Measurements from ENCODE around the gene TMEM131.
"Not testable (repeated sequence)": the region's sequence is repeated elsewhere in the genome, so short reads cannot be mapped to it uniquely, and the experiment has no call there.

The TMEM131 gene, protein sequence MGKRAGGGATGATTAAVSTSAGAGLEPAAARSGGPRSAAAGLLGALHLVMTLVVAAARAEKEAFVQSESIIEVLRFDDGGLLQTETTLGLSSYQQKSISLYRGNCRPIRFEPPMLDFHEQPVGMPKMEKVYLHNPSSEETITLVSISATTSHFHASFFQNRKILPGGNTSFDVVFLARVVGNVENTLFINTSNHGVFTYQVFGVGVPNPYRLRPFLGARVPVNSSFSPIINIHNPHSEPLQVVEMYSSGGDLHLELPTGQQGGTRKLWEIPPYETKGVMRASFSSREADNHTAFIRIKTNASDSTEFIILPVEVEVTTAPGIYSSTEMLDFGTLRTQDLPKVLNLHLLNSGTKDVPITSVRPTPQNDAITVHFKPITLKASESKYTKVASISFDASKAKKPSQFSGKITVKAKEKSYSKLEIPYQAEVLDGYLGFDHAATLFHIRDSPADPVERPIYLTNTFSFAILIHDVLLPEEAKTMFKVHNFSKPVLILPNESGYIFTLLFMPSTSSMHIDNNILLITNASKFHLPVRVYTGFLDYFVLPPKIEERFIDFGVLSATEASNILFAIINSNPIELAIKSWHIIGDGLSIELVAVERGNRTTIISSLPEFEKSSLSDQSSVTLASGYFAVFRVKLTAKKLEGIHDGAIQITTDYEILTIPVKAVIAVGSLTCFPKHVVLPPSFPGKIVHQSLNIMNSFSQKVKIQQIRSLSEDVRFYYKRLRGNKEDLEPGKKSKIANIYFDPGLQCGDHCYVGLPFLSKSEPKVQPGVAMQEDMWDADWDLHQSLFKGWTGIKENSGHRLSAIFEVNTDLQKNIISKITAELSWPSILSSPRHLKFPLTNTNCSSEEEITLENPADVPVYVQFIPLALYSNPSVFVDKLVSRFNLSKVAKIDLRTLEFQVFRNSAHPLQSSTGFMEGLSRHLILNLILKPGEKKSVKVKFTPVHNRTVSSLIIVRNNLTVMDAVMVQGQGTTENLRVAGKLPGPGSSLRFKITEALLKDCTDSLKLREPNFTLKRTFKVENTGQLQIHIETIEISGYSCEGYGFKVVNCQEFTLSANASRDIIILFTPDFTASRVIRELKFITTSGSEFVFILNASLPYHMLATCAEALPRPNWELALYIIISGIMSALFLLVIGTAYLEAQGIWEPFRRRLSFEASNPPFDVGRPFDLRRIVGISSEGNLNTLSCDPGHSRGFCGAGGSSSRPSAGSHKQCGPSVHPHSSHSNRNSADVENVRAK (N-terminal part only)

GRCh38 chr2:97995734-97996624 is at the start of gene TMEM131:
TMEM131 (minus strand) TSS chr2:97995948; CDS start chr2:97995662, 286 bp downstream.
- DNase-seq (ENCODE audit: low spot score), result peak; percentile 91

GRCh38 chr2:98044730-98045129 is 49.0 kb upstream of the TMEM131 start:
- not testable (repeated sequence) for DNase-seq (ENCODE audit: low spot score)

DNA sequence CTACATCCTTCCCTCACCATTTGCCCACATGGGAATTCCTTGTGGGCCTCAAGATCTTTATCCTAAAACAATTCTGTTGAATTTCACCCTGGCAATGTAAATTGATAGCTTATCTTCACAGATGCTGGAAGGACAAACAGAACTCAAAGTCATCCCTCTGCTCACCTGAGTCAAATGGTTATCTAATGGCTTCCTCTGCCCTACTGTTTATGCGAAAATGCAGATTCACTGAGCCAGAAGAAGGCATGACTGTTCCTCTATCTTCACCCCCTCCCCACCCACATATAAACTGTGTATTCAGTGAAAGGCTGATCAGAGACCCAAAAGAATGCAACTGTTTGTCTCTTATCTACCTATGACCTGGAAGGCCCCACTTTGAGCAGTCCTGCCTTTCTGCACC is 47.4 kb upstream of the TMEM131 start:
- no peak for DNase-seq (ENCODE audit: low spot score)

- DNase-seq (ENCODE audit: low spot score), result no peak
Observed at GRCh38 chr2:98040331-98040939, 44.7 kb upstream of the TMEM131 start.

DNA sequence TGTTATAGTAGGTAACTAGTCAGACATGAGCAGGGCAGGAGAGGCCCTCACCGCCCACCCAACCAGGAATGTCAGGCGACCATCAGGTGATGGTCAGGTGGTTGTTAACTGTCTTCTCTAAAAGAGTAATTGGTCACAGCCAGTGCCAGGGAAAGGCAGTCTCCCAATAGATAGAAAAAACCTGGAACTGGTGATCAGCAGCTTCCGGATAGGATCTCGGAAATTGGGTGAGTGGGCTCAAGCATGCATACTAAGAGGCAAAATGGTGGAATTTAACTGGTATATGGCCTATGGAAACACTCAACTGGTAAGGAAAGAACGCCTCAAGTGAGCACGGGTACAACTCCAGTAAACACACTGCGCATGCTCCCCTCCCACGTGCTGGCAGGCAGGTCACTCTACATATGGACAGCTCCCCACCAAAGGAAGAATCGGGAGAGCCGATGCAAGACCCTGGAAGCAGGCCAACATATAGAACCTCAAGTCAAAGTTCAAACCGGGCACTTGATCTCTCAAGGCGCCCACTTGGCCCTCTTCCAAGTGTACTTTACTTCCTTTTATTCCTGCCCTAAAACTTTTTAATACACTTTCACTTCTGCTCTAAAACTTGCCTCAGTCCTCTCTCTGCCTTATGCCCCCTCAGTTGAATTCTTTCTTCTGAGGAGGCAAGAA is 43.5 kb upstream of the TMEM131 start:
- DNase-seq (ENCODE audit: low spot score), result no peak

DNA sequence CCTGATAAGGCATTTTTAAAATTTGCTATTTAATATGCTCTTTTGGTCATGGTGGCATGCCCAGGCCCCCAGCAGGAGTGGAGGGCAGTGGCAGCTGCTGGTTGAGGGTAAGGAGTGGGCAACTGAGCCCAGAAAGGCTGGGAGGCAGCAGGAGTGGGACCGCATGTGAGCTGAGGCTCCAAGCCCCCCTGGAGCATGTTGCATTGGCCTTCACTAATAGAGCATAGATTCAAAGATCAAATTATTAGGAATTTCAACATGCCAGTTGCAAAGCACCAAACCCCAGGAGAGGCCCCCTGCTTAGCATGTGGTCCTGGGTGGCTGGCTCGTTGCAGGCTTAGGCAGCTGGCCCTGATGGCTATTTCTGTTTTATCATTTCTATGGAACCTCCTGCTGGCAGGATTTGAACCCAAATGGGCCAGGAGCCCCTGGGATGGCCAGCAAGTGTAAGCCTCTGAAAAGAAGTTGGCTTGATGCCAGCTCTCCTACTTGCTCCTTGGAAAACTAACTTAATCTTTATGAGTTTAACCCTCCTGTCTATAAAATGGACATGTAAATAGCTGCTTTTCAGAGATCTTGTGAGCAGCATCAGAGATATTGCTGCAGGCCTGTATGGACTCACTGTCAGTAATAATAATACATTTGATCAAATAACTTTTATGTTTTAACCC is 42.1 kb upstream of the TMEM131 start:
- DNase-seq (ENCODE audit: low spot score), result no peak

- no peak for DNase-seq (ENCODE audit: low spot score)
Observed at GRCh38 chr2:98037206-98037605, 41.5 kb upstream of the TMEM131 start.

DNA sequence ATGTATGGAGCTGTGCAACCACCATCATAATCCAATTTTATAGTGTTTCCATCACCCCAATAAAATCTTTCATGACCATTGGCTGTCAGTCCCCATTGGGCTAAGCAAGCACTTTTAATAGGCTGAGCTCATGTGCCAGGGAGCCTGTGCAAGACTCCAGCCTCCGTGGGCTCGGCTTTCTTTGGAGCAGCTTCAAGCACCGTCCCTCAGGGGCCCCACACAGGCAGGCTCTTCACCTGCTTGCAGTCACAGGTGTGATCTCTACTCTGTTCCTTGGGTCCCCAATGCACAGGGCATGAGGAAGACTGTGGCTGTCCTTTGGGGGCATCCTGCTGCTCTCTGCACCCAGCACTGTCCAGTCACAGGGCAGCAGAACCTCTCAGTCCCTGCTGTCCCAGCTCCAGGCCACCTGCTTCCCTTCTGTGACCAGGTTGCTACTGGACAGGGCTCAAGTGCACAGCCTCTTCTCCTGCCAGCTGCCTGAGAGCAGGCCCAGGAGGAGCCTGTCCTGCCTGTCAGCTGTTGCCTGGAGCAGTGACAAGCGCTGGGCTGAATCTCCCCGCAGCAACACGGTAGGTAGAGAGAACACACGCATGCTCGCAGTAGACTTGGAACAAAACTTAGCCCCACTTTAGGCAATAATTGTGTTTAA is 40.7 kb upstream of the TMEM131 start:
- DNase-seq (ENCODE audit: low spot score), result no peak

DNA sequence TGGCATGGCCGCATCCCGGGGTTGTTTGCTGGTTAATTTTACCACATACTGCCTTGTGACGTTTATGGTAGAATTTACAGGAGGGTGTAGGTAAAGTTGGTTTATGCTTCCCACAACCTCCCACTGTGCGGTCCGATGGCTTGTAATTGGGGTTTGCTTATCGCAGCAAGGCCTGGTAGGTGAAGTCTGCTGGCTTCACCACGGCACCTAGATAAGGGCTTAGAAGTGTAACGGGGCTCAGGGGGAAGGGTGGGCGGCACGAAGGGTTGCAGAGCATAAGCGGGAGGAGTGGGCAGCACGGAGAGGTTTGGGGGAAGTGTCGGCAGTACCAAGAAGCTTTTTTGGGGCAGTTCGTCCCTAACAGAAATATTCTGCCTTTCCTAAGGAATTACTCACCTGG is 39.0 kb upstream of the TMEM131 start:
- DNase-seq (ENCODE audit: low spot score), result no peak

- no peak for DNase-seq (ENCODE audit: low spot score)
Observed at GRCh38 chr2:98032086-98032485, 36.3 kb upstream of the TMEM131 start.

DNA sequence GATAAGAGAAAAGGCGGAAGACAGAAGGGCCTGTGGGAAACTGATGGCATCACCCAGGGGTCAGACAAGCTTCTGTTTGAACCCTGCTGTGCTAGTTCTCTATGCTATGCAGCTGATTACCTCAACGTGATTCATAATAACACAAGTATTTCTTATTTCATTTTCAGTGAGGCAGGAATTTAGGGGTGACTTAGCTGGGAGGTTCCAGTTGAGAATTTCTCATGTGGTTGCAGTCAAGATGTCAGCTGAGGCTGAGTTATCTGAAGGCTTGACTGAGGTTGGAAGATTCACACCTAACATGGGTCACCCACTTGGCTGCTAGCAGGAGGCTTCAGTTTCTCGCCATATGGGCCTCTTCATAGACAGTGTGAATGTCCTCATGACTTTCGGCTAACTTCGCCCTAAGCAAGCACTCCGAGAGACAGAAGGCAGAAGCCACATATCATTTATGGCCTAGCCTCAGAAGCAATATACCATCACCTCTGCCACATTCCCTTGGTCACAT is 34.0 kb upstream of the TMEM131 start:
- DNase-seq (ENCODE audit: low spot score), result no peak

- DNase-seq (ENCODE audit: low spot score), result no peak
Observed at GRCh38 chr2:98028931-98029717, 33.4 kb upstream of the TMEM131 start.

- no peak for DNase-seq (ENCODE audit: low spot score)
Observed at GRCh38 chr2:98028101-98028561, 32.4 kb upstream of the TMEM131 start.

- no peak for DNase-seq (ENCODE audit: low spot score)
Observed at GRCh38 chr2:98027538-98027937, 31.8 kb upstream of the TMEM131 start.

DNA sequence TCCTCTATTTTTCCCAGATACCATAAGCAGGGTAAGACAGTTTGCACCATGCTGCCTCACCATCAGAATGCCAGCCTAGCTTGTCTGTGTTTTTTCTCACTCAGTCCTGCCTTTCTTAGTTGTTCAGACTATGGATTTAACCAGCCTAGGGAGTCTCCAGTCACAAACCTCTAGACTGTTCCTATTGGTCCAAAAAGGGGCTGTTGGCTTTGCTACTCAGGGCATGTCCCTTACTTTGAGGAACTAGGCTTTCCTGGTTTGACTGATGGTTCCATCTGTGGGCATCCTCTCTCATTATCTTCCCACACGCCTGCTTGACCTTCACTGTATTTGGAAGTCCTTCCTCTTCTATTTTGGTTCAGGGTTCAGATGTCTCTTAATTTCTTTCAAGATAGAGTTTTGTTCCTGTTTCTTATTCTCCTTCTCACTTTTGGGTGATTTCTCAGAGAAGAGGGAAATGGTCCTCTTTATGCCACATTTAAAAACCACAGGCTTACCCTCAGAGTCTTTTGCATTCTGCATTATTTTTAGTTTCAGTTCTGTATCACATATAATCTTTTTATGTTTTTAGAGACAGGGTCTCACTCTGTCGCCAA is 31.3 kb upstream of the TMEM131 start:
- no peak for DNase-seq (ENCODE audit: low spot score)

- DNase-seq (ENCODE audit: low spot score), result no peak
Observed at GRCh38 chr2:98026292-98026691, 30.5 kb upstream of the TMEM131 start.

DNA sequence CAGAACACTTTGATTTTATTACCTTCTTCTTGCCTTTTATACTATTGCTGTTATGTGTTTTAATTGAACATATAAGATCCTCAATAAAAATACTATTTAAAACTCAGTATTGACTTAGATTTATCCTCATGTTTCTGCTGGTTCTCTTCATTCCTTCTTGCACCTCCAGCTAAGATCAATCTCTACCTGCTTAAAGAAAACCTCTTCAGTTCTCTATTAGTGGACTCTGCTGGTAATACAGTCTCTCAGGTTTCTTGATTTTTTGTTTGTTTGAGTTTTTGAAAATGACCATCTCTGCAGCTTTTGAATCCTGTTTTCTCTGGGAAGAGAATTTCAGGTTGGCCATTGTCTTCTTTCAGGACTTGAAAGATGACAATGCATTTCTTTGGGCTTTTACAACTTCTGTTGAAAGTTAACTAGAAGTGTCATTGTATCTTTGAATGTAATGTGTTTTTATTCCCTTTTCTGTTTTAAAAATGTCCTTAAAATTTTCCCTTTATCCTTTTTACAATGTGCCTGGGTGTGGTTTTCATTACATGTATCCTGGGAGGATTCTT is 29.8 kb upstream of the TMEM131 start:
- no peak for DNase-seq (ENCODE audit: low spot score)

Data from HuH-7.5 (cell line).